ENCODE results near the gene DHRS1.
"Not testable (repeated sequence)": the region's sequence is repeated elsewhere in the genome, so short reads cannot be mapped to it uniquely, and the experiment has no call there.

Gene DHRS1

DNA sequence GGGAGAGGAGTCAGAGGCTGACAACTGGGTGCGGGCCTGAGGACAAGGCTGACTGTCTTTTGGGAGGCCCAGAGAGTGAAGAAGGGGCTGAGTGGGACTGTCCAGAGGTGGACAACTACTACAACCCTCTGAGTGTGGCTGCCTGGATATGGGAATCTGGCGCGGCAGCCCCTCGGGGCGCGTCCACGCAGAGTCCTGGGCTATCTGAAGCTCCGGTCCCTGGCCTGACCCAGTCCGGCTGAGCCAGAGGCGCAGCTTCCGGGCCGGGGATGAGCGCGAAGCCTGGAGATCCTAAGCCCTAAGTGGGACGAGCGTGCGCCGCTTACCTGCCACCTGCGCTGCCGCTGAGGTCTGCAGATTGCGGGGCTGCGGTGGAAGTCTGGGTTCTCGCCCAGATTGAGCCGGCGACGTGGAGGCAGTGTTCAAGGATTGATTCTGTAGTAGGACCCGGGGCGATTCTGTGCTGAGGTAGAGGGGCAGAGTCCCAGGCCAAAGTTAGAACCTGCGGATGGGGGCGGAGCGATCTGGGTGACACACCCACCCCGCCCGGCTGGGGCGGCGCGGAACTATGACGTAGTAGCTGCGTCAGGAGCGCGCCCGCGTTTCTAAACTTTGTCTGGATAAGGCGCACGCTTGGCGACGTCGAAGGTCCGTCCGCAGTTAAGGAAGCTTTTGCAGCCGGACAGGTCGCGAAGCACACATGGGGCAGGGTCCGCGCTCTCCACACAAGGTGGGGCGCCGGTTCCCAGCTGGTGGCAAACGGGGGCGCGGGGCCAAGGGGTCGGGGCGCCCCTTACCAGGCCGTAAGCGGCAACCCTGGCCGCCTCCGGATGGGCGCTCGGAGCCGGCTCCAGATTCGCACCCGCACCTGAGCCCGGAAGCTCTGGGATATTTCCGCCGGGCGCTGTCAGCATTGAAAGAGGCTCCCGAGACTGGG, at the start of gene DHRS1, which contains the start of gene NOP9:
TSS of gene DHRS1 (minus strand) at position 526 of the 937 bp plus-strand sequence. CDS start 674 bp downstream, outside the sequence.
TSS of gene NOP9 (plus strand) at position 596 of the 937 bp plus-strand sequence. CDS start at position 701, 105 bp downstream.
- peak; percentile 16 for DNase-seq

DNA sequence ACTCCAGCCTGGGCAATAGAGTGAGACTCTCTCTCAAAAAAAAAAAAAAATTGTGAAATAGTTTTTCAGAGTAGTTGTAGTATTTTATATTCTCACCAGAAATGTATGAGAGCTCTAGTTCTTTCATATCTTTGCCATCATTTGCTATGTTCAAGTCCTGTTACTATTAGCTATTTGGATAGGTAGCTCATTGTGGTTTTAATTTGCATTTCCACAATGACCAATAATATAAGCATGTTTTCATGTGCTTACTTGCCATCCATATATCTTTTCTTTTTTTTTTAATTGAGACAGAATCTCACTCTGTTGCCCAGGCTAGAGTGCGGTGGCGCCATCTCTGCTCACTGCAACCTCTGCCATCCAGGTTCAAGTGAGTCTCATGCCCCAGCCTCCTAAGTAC, 48.6 kb upstream of the DHRS1 start:
- DNase-seq: no peak

GRCh38 chr14:24347134-24347533, 47.6 kb upstream of the DHRS1 start:
- DNase-seq: no peak

DNA sequence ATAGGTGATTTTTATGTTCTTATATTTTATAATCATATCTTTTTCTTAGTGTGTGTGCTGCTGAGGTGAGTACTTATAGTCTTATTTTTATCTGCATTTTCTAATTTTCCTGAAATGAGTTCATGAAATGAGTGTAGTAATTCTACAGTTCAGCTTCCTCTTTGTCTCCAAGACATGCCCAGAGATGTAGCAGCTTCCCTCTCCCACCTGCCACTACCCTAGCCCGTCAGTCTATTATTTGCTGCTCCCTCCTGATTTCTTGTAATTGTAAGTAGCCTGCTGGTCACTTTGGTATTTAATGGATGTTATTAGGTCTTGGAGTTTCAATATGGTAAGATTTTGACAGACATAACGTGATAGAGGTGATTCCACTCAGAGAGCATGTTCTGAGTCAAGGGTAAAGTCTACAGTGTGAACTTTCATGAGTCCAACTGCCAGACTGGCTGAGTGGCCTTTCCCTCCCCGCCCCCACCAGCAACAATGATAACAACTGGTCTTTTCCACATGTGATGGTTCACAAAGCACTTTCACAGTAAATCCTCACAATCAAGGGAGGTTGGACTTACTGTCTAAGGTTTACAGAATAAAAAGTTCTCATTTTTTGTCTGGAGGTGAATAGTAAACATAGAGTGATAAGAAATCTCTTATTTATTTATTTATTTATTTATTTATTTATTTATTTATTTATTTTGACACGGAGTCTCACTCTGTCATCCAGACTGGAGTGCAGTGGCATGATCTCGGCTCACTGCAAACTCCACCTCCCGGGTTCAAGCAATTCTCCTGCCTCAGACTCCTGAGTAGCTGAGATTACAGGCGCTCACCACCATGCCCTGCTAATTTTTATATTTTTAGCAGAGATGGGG, 44.4 kb upstream of the DHRS1 start:
- DNase-seq: no peak

DNA sequence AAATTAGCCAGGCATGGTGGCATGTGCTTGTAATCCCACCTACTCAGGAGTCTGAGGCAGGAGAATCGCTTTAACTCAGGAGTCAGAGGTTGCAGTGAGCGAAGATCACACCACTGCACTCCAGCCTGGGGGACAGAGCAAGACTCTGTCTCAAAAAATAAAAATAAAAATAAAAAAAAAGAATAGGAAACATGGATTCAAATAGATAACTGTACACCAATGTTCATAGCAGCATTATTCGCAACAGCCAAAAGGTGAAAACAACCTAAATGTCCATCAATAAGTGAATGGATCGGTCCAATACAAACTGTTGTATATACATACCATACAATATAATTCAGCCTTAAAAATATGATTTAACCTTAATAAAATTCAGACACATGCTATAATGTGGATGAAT, 43.3 kb upstream of the DHRS1 start:
- no peak for DNase-seq

GRCh38 chr14:24340606-24341005, 41.0 kb upstream of the DHRS1 start:
- DNase-seq: no peak

DNA sequence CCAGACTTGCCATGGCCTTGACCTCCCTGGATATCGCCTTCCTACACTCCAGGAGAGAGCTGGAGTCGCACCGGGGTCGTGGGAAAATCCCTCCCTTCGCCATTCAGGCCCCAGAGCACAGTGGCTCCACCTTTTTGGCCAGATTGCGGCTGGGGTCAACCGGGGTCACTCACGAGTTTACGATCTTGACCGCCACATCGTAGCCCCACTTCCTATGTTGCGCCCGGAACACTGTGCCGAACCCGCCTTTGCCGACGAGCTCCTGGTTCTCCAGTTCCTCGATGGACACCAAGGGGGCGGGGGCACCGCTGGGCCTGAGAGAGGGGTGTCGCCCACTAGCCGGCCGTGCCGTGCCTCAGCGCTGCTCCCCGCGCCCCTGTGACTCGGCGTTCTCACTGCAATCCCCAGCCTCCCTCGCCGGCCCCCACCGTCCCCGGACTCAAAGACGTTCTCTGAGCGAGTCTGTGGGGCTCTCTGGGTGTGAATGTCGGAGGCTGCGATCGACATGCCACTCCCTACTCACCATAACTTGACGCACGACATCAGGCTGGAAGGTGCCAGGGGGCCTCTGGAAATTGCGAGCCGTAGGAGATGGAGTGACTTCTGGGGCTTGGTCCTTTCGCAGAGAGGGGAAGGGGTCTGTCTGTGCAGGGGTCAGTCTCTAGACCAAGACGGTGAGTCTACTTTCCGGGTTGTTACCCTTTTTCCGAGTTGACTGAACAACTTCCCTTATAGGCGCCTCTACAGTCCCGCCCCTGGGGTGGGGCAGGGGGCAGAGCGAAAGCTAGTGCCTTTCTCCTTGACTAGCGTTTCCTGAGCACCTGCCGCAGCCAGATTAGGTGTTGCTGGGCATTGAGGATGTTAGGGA, 39.9 kb upstream of the DHRS1 start, which contains the start of gene RIPK3:
TSS of gene RIPK3 (minus strand) at position 708 of the 868 bp plus-strand sequence. CDS start at position 543, 165 bp downstream.
- no peak for DNase-seq

GRCh38 chr14:24338843-24339242, 39.3 kb upstream of the DHRS1 start:
- no peak for DNase-seq

GRCh38 chr14:24337824-24338175, 38.2 kb upstream of the DHRS1 start:
- DNase-seq: no peak

DNA sequence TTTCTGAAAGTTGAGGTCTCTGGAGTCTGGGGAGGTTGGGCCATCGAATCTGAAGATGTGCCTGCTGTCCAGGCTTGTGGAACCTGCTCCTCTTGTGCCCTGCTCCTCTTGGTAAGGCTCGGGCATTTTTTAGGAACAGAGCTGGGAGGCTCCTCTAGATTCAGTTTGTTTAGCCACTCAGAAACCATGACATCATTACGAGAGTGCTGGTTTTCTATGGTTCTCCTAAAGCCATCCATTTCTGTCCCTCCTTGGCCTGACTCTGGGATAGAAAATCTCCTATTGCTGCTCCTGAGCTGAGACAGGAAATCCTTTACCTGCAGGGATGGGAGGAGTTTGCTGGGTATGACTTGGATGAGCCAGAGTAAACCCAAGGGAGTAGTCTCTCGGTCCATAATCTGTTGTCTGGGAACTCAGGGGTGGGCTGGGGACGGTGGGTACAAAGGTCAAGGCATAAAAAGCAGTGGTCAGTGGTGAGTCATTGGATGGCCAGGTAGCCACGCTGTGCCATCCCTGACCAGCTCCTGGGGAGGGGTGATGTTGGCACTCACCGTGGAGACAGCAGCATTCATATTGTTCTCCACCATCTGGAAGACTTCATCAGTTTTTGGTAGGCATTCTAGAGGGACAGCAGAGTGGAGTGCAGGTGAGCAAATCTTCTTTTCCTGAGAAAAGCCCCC, 37.7 kb upstream of the DHRS1 start:
- DNase-seq: no peak

DNA sequence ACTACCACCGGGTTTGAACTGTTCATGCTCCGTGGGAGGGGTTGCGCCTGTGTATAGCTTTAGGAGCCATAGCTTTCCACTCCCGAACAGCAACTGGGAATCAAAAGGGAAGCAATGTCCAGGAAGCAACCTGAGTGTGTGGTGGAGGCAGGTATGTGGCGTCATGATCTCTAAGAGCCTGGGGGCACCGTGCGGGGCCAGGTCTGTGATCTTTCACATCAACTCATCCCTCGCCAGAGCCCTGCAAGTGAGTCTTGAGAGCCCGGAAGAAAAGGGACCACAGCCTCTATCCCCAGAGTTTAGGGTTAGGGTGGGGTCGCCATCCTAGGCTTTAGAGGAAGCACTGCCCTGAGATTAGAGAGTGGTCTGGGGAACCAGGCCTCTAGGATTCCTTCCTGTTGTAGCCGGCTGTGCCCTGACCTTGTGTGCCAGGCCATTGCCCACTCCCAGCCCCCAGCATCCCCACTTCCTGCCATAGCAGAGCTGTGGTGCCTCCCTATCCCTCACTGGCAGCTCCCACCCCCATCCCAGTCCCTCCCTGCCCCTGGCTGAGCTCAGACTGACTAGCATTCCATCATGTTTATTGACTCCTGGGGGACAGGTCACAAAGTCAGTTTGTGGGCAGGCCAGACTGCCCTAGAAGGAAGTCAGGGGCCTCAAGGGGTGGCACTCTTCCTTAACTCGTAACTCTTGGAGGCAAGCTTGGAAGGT, 36.0 kb upstream of the DHRS1 start:
- no peak for DNase-seq

- DNase-seq: no peak
These were observed 35.1 kb upstream of the DHRS1 start, which contains the start of gene ADCY4 for GRCh38 chr14:24334431-24335291. Gene ADCY4, minus strand, starts transcription at chr14:24335071. Its CDS starts 419 bp downstream, at chr14:24334652.

GRCh38 chr14:24332268-24332993, 32.9 kb upstream of the DHRS1 start:
- peak; percentile 30 for DNase-seq

DNA sequence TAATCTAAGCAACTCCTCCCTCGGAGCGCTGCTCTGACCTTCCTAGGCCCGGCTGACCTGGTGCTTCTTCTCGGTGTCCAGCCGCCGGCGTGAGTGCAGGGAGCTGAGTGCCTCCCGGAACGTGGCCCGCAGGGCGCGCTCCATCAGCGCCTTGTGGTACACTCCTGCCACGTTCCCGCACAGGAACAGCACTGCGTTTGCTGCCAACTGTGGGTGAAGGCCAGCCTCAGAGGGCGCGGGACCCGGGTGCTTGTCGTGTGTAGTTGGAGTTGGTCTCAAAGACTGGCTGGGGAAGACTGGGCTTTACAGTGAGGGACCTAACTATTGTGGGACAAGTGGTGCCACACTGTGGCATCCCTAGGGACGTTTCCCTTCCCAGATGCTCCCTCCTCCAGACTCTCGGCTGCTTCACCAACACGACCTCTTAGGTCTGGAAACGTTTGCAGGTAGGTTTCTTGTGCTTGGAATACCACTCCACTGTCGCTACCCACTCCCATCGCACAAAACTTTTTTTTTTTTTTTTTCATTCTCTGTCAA, 32.2 kb upstream of the DHRS1 start:
- DNase-seq: no peak

GRCh38 chr14:24330973-24331674, 31.5 kb upstream of the DHRS1 start:
- DNase-seq: no peak

DNA sequence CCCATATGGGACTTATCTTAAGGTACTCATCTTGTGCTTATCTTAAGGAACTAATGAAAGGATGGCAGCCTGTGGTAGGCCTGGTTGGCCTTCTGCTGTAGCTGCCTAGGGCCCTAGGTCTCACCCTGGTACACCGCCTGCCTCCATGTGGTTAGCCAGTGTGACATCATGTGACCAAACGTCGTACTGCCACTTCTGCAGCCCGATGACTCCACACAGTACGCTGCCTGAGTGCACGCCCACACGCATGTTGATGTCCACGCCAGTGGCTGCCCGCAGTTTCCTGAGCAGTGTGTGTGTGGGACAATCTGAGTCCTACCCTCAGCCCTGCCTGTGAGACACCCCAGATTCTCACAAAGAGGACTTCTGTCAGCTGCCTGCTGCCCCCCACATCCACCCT, 30.2 kb upstream of the DHRS1 start:
- DNase-seq: no peak

DNA sequence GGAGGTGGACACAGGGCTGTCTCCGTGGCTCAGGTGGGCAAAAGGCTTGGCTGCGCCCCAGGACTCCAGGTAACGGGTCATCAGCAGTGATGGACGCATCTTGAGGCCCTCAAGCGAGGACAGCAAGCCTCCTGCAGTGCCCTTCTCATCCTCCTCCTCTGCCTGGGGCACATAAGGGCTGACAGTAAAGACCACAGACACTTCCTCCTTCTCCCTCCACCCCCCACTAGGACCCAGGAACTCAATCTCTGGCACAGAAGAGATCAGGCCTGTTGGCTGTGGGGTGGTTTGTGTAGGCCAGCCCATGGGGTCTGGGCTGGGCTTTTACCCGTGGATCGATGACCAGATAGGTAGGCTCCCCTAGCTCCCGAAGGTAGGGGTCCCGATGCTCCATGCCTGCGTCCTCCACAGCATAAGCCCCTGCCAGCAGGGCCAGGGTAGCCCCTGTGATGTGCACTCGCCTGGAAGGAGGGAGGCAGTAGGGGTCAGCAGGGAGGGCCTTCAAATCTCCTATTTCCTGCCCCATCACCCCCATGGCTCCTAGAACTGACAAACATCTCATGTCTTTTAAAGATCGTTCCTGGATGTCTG, 29.6 kb upstream of the DHRS1 start:
- no peak for DNase-seq

- DNase-seq: not testable (repeated sequence)
These were observed 28.3 kb upstream of the DHRS1 start for GRCh38 chr14:24327914-24328313.

All from NCI-H1417 treated with DMSO at 0.1 percent for 48 hours (cell line).